GM20431 (cell line): ENCODE data around the gene CDH9.

Source experiments
- in situ Hi-C: fragments of 300-500 bp; cut with MseI, MboI; formaldehyde crosslinking; loops from one replicate; pipeline ENCODE4 v1.15.0; 2020; ENCODE audit warnings: low sequenced_read_pairs; ENCODE audit not compliant: unreplicated experiment

CDH9 gene

DNA sequence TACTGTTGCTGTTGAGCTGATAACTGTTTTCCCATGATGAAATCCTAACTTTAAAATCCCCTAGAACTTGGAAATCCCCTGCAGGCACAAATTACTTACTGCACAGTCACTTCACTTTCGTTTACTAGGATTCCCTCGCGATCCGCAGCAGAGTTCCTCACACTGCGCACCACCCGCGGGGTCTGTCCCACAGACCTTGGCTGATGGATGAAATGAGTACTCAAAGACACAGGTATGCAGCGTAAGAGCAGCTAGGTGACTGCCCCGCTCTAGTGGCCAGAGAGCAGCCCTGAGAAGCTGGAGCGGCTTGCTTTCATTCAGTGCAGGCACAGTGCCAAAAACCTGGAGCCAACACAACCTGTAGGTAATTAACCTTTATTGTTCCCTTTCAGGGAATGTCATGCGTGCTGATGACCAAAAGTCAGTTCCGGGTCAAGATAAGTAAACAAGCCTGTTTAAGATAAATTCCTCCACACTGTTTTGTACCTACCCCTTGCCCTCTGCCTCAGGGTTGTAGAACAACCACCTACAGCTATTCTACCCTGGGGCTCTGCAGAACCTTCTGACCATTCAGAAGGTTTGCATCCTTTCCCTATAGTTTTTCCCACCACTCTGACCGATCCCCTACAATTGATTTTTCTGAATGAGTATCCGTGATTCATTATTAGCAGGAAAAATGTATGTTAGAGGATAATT lies 191.2 kb downstream of the CDH9 start:
- in situ Hi-C loops = no loop called here

DNA sequence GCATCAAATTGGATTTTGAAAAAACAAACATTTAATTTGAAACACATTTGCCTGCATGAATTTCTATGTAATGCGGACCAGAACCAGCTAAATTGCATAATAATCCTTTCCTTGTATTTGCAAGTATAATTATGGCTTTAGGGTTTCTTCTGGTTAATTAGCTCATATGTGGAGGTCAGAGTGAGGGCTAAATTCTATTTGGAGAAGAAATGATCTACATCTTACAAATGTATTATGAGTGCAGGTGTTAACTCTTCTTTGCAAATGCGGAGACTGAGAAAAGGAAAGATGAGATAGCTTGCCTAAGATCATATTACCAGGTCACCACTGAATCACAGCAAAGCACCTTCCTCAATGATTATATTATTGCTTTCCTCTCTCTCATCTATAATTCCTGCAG lies 194.7 kb downstream of the CDH9 start:
- in situ Hi-C loops = no loop called here

DNA sequence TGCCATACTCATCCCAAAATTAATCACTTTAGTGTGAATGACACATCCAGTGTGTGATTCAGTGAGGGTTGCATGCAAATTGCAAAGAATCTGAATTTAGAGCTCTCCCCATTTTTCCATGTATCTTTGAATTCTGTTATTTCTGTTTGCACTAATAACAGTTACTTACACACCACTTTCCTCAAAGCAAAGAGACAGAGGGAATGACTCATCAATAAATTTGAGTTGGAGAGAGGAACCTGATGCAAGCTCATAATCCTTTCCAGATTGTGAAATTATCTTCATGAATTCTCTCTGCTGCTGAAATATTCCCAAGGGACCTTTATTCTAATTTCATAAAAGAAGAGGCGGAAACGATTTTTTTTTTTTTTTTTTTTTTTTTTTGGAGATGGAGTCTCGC lies 204.8 kb downstream of the CDH9 start:
- in situ Hi-C loops = no loop called here
